GM23338 (cell line): ENCODE data around the gene FGA. TPM values are rescaled to one million over a fixed set of nuclear protein-coding genes. Genes with fewer than 3 reads are reported as not detected.

Experiments
- ATAC-seq: fragments of 200-7000 bp; cut with Tn5 transposase; 3 replicates; pipeline ENCODE4 v1.9.1; 2020
- DNase-seq: peaks from one replicate; pipeline ENCODE4 v3.0.0-alpha.2; 2015; ENCODE audit warnings: low spot score
- H2AFZ ChIP-seq: fragments of 200-600 bp; sonication (generic); 2 replicates; pipeline ENCODE4 v1.8.0; 2016; ENCODE audit warnings: antibody characterized with exemption, mild to moderate bottlenecking, moderate library complexity
- H3F3A ChIP-seq: fragments of 200-600 bp; sonication (generic); replicated peaks from 2 replicates; pipeline ENCODE4 v1.8.0; 2017; ENCODE audit warnings: antibody characterized with exemption, mixed run types, low read depth
- H3K27ac ChIP-seq: fragments of 200-600 bp; sonication (generic); 2 replicates; pipeline ENCODE4 v1.6.1; 2016; ENCODE audit warnings: low read depth
- H3K27me3 ChIP-seq: fragments of 200-600 bp; sonication (generic); 2 replicates; pipeline ENCODE4 v1.8.0; 2016; ENCODE audit warnings: mild to moderate bottlenecking, mixed run types, moderate library complexity; ENCODE audit not compliant: insufficient read depth
- H3K36me3 ChIP-seq: fragments of 200-600 bp; sonication (generic); 2 replicates; pipeline ENCODE4 v1.8.0; 2016; ENCODE audit warnings: mild to moderate bottlenecking; ENCODE audit not compliant: insufficient read depth
- H3K4me1 ChIP-seq: fragments of 200-600 bp; sonication (generic); 2 replicates; pipeline ENCODE4 v1.8.0; 2016; ENCODE audit warnings: mild to moderate bottlenecking, moderate library complexity; ENCODE audit not compliant: insufficient read depth
- H3K4me2 ChIP-seq: fragments of 200-600 bp; sonication (generic); 2 replicates; pipeline ENCODE4 v1.7.1; 2017; ENCODE audit warnings: mixed run types
- H3K4me3 ChIP-seq: fragments of 200-600 bp; sonication (generic); 2 replicates; pipeline ENCODE4 v1.6.1; 2016; ENCODE audit warnings: mixed run types
- H3K79me2 ChIP-seq: fragments of 200-600 bp; sonication (generic); replicated peaks from 2 replicates; pipeline ENCODE4 v1.8.0; 2017; ENCODE audit warnings: mild to moderate bottlenecking; ENCODE audit not compliant: insufficient read depth
- H3K9me2 ChIP-seq: fragments of 200-600 bp; sonication (generic); 2 replicates; pipeline ENCODE4 v1.8.0; 2017; ENCODE audit not compliant: insufficient read depth
- H4K20me1 ChIP-seq: fragments of 200-600 bp; sonication (generic); replicated peaks from 2 replicates; pipeline ENCODE4 v1.8.0; 2017; ENCODE audit warnings: mild to moderate bottlenecking; ENCODE audit not compliant: insufficient read depth
- H3K27ac Mint-ChIP-seq: 2 replicates; pipeline ENCODE4 v1.8.0; 2020; ENCODE audit warnings: inconsistent platforms, mild to moderate bottlenecking, moderate library complexity, mixed read lengths
- H3K27me3 Mint-ChIP-seq: 3 replicates; pipeline ENCODE4 v1.8.0; 2022; ENCODE audit warnings: low read depth, mild to moderate bottlenecking, moderate library complexity, mixed read lengths, inconsistent platforms; ENCODE audit not compliant: insufficient read depth, poor library complexity
- H3K36me3 Mint-ChIP-seq: 3 replicates; pipeline ENCODE4 v1.8.0; 2021; ENCODE audit warnings: low read depth, mild to moderate bottlenecking, inconsistent platforms, moderate library complexity, mixed read lengths
- H3K4me1 Mint-ChIP-seq: 3 replicates; pipeline ENCODE4 v1.8.0; 2020; ENCODE audit warnings: mild to moderate bottlenecking, inconsistent platforms, mixed read lengths
- H3K4me3 Mint-ChIP-seq: 3 replicates; pipeline ENCODE4 v1.8.0; 2021; ENCODE audit warnings: moderate library complexity, mild to moderate bottlenecking, inconsistent platforms, mixed read lengths
- H3K9me3 Mint-ChIP-seq: 3 replicates; pipeline ENCODE4 v1.8.0; 2020; ENCODE audit warnings: moderate library complexity, mild to moderate bottlenecking, inconsistent platforms, mixed read lengths
- CREB1 ChIP-seq: fragments of 250-450 bp; sonication (Bioruptor Pico); IDR thresholded peaks from 2 replicates; pipeline ENCODE4 v1.5.0; 2020; ENCODE audit warnings: low read depth, mild to moderate bottlenecking, moderate library complexity
- EZH2phosphoT487 ChIP-seq: fragments of 200-600 bp; sonication (generic); IDR thresholded peaks from one replicate; pipeline ENCODE4 v1.8.1; 2018; ENCODE audit warnings: antibody characterized with exemption; ENCODE audit not compliant: unreplicated experiment
- POLR2AphosphoS5 ChIP-seq: IDR thresholded peaks from 2 replicates; pipeline ENCODE4 v1.6.1; 2016; ENCODE audit warnings: antibody characterized with exemption, low read depth
- STAT1 ChIP-seq: IDR thresholded peaks from one replicate; pipeline ENCODE4 v1.6.1; 2016; ENCODE audit warnings: antibody characterized with exemption; ENCODE audit not compliant: unreplicated experiment
- ZNF114 ChIP-seq: fragments of 250-450 bp; sonication (Bioruptor Pico); IDR thresholded peaks from 2 replicates; pipeline ENCODE4 v1.5.0; 2020; ENCODE audit warnings: mild to moderate bottlenecking, moderate library complexity
- polyA plus RNA-seq: library from polyadenylated mRNA; unstranded; fragments of >200 nt; fragmentation: Nextera tagmentation; extraction: Ambion mirVana; gene quantifications from 2 replicates; pipeline ENCODE4 v1.2.1, GENCODE V29; 2016
- total RNA-seq: library from RNA; depleted of rRNA; stranded (reverse); fragments of >200 nt; shearing (Covaris generic); gene quantifications from 2 replicates; pipeline ENCODE4 v1.2.3, GENCODE V29; 2014
- TF ChIP-seq, protein P1 (sequence below): IDR thresholded peaks from one replicate; pipeline ENCODE4 v1.6.1; 2018; ENCODE audit warnings: antibody characterized with exemption; ENCODE audit not compliant: unreplicated experiment
- TF ChIP-seq, protein P2 (sequence below), 2 experiments: fragments of 200-600 bp in 1 of 2; sonication (generic) in 1 of 2; conservative IDR thresholded peaks; 2 replicates each; pipeline versions ENCODE4 v1.5.1 to v1.6.1; 2016 to 2017; ENCODE audit warnings: antibody characterized with exemption in 2 of 2, low read depth in 2 of 2, mild to moderate bottlenecking in 2 of 2, moderate library complexity in 1 of 2

Gene FGA
- total and polyA plus RNA-seq, 2 experiments from 2014 or later: not detected

DNA sequence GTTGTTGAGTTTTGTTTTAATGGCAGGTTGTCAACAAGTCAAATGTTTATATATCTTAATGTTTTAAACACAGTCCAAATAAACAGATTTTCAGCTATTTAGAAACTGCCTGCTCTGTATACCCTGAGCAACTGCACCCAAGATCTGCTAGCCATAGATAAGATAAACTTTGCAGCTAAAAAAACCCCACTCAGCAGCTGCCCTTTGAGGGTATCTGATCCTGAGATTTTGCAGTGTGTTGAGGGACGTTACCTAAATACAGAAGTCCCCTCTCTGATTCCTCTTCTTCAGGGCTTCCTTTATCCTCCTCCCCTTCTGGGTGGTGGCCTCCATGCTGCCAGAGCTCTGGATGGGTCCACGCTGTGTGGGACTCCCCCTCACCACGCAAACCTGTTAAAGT, 32.9 kb upstream of the FGA start (continued):
- no peak for TF ChIP-seq POLR2AphosphoS5
- TF ChIP-seq, protein P1, sequence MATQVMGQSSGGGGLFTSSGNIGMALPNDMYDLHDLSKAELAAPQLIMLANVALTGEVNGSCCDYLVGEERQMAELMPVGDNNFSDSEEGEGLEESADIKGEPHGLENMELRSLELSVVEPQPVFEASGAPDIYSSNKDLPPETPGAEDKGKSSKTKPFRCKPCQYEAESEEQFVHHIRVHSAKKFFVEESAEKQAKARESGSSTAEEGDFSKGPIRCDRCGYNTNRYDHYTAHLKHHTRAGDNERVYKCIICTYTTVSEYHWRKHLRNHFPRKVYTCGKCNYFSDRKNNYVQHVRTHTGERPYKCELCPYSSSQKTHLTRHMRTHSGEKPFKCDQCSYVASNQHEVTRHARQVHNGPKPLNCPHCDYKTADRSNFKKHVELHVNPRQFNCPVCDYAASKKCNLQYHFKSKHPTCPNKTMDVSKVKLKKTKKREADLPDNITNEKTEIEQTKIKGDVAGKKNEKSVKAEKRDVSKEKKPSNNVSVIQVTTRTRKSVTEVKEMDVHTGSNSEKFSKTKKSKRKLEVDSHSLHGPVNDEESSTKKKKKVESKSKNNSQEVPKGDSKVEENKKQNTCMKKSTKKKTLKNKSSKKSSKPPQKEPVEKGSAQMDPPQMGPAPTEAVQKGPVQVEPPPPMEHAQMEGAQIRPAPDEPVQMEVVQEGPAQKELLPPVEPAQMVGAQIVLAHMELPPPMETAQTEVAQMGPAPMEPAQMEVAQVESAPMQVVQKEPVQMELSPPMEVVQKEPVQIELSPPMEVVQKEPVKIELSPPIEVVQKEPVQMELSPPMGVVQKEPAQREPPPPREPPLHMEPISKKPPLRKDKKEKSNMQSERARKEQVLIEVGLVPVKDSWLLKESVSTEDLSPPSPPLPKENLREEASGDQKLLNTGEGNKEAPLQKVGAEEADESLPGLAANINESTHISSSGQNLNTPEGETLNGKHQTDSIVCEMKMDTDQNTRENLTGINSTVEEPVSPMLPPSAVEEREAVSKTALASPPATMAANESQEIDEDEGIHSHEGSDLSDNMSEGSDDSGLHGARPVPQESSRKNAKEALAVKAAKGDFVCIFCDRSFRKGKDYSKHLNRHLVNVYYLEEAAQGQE: no peak
- TF ChIP-seq ZNF114 (CRISPR knock-in tag): no peak
- no peak for TF ChIP-seq STAT1
- TF ChIP-seq, protein P2, sequence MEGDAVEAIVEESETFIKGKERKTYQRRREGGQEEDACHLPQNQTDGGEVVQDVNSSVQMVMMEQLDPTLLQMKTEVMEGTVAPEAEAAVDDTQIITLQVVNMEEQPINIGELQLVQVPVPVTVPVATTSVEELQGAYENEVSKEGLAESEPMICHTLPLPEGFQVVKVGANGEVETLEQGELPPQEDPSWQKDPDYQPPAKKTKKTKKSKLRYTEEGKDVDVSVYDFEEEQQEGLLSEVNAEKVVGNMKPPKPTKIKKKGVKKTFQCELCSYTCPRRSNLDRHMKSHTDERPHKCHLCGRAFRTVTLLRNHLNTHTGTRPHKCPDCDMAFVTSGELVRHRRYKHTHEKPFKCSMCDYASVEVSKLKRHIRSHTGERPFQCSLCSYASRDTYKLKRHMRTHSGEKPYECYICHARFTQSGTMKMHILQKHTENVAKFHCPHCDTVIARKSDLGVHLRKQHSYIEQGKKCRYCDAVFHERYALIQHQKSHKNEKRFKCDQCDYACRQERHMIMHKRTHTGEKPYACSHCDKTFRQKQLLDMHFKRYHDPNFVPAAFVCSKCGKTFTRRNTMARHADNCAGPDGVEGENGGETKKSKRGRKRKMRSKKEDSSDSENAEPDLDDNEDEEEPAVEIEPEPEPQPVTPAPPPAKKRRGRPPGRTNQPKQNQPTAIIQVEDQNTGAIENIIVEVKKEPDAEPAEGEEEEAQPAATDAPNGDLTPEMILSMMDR (conservative IDR thresholded peaks at IDR 0.05; ENCODE audit: low read depth in 2 of 2): no peak

DNA sequence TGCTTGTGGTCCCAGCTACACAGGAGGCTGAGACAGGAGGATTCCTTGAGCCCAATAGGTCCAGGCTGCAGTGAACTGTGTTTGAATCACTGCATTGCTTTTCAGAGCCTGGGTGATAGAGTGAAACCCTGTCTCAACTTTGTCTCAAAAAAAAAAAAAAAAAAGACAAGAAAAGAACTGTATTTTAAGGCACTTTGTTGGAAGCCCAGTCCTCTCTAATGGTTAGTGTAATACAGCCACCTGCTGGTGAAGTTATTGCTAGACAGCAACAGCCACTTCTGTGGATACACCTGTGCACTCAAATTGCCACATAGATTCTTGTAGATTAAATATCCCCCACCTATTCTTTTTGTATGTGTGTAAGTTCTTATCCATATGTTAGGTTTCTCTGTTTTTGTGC, 32.1 kb upstream of the FGA start:
- no peaks in the 10 kb centered on the region for H3K9me2 ChIP-seq
- no peaks in the 10 kb centered on the region for H3F3A ChIP-seq
- no peak overlapping the region for H3K4me2 ChIP-seq
- ATAC-seq (peak; percentile 14; the same call in 2 of the 3 replicates), DNase-seq (peak; percentile 82)
- no peak overlapping the region for H3K4me3 ChIP-seq
- Mint-ChIP-seq H3K27ac (no peak overlapping the region), H3K4me1 (peaks cover 12% of the 10 kb centered on the region; the same call in 2 of the 3 replicates), H3K27me3 (peaks cover 7% of the 10 kb centered on the region), H3K9me3 (no peaks in the 10 kb centered on the region; the same call in 2 of the 3 replicates), H3K4me3 (no peak overlapping the region), H3K36me3 (no peaks in the 10 kb centered on the region)
- no peak for TF ChIP-seq POLR2AphosphoS5
- TF ChIP-seq, protein P2 (conservative IDR thresholded peaks at IDR 0.05; ENCODE audit: low read depth in 2 of 2): peak; percentile 81 to 83
- TF ChIP-seq EZH2phosphoT487: no peak
- no peak for TF ChIP-seq CREB1
- H4K20me1 ChIP-seq: no peaks in the 10 kb centered on the region
- H3K4me1 ChIP-seq: peaks cover 18% of the 10 kb centered on the region
- no peaks in the 10 kb centered on the region for H3K79me2 ChIP-seq
- no peak overlapping the region for H3K27ac ChIP-seq
- no peak overlapping the region for H2AFZ ChIP-seq
- H3K27me3 ChIP-seq: peaks cover 21% of the 10 kb centered on the region
- H3K36me3 ChIP-seq: no peaks in the 10 kb centered on the region
